GM23248 (cell line): ENCODE results near the gene FGGY. TPM values are rescaled to one million over a fixed set of nuclear protein-coding genes. Genes with fewer than 3 reads are reported as not detected.

Experiments used
- DNase-seq: peaks from one replicate; pipeline ENCODE4 v3.0.0-alpha.2; 2015
- H2AFZ ChIP-seq: fragments of 200-600 bp; sonication (generic); 2 replicates; pipeline ENCODE4 v1.6.1; 2016; ENCODE audit warnings: antibody characterized with exemption
- H3F3A ChIP-seq: fragments of 200-600 bp; sonication (generic); 2 replicates; pipeline ENCODE4 v1.6.1; 2016; ENCODE audit warnings: mild to moderate bottlenecking, antibody characterized with exemption, mixed run types; ENCODE audit not compliant: insufficient read depth
- H3K27ac ChIP-seq: fragments of 200-600 bp; sonication (generic); 2 replicates; pipeline ENCODE4 v1.5.1; 2016; ENCODE audit warnings: mild to moderate bottlenecking
- H3K27me3 ChIP-seq: fragments of 200-600 bp; sonication (generic); replicated peaks from 2 replicates; pipeline ENCODE4 v1.6.1; 2016; ENCODE audit warnings: mild to moderate bottlenecking; ENCODE audit not compliant: insufficient read depth
- H3K36me3 ChIP-seq: fragments of 200-600 bp; sonication (generic); 2 replicates; pipeline ENCODE4 v1.6.1; 2016; ENCODE audit warnings: low read depth, mild to moderate bottlenecking
- H3K4me1 ChIP-seq: fragments of 200-600 bp; sonication (generic); 2 replicates; pipeline ENCODE4 v1.6.1; 2016; ENCODE audit warnings: mild to moderate bottlenecking; ENCODE audit not compliant: insufficient read depth
- H3K4me2 ChIP-seq: fragments of 200-600 bp; sonication (generic); one replicate; pipeline ENCODE4 v1.6.1; 2016; ENCODE audit warnings: mild to moderate bottlenecking; ENCODE audit not compliant: unreplicated experiment
- H3K4me3 ChIP-seq: fragments of 200-600 bp; sonication (generic); 2 replicates; pipeline ENCODE4 v1.5.1; 2016; ENCODE audit warnings: mild to moderate bottlenecking
- H3K79me2 ChIP-seq: fragments of 200-600 bp; sonication (generic); 2 replicates; pipeline ENCODE4 v1.6.1; 2016; ENCODE audit warnings: mild to moderate bottlenecking; ENCODE audit not compliant: insufficient read depth
- H3K9ac ChIP-seq: fragments of 200-600 bp; sonication (generic); 2 replicates; pipeline ENCODE4 v1.6.1; 2016; ENCODE audit warnings: mild to moderate bottlenecking
- H3K9me2 ChIP-seq: fragments of 200-600 bp; sonication (generic); 2 replicates; pipeline ENCODE4 v1.6.1; 2016; ENCODE audit warnings: mixed run types, mild to moderate bottlenecking, moderate library complexity; ENCODE audit not compliant: insufficient read depth
- H3K9me3 ChIP-seq: fragments of 200-600 bp; sonication (generic); one replicate; pipeline ENCODE4 v1.6.1; 2017; ENCODE audit warnings: low read depth
- H4K20me1 ChIP-seq: fragments of 200-600 bp; sonication (generic); 2 replicates; pipeline ENCODE4 v1.6.0; 2016; ENCODE audit not compliant: insufficient read depth
- EZH2 ChIP-seq: fragments of 200-600 bp; sonication (generic); IDR thresholded peaks from 2 replicates; pipeline ENCODE4 v1.6.1; 2018; ENCODE audit warnings: antibody characterized with exemption, mild to moderate bottlenecking; ENCODE audit not compliant: insufficient read depth, poor library complexity, severe bottlenecking
- EZH2phosphoT487 ChIP-seq: fragments of 200-600 bp; sonication (generic); IDR thresholded peaks from 2 replicates; pipeline ENCODE4 v1.6.1; 2018; ENCODE audit warnings: antibody characterized with exemption, moderate library complexity, mild to moderate bottlenecking, low read depth; ENCODE audit not compliant: insufficient read depth
- WGBS, 2 experiments: methylation state at CpG; one replicate each; pipeline ENCODE4 v1.1.6; 2015 to 2017; ENCODE audit warnings: low lambda C conversion rate in 2 of 2, low coverage in 1 of 2; ENCODE audit errors: missing lambda C conversion rate in 2 of 2; 5-methylcytosine and 5-hydroxymethylcytosine counted together
- in situ Hi-C: fragments of 300-500 bp; cut with MboI; formaldehyde crosslinking; loops from 2 replicates; pipeline ENCODE4 v1.15.0; 2020
- polyA plus RNA-seq: library from polyadenylated mRNA; unstranded; fragments of >200 nt; fragmentation: Nextera tagmentation; extraction: Ambion mirVana; gene quantifications from 2 replicates; pipeline ENCODE4 v1.2.1, GENCODE V29; 2016
- total RNA-seq: library from RNA; depleted of rRNA; stranded (reverse); fragments of >200 nt; shearing (Covaris generic); gene quantifications from 2 replicates; pipeline ENCODE4 v1.2.3, GENCODE V29; 2014

FGGY gene
- total and polyA plus RNA-seq, 2 experiments from 2014 or later, result 12.8 to 16.9 TPM

- peak overlapping the region; percentile 78 for H3K27ac ChIP-seq
- H3K4me3 ChIP-seq, result peak overlapping the region; percentile 43
- no peaks in the 10 kb centered on the region for H4K20me1 ChIP-seq
- no peaks in the 10 kb centered on the region for H3K27me3 ChIP-seq
- peaks cover 17% of the 10 kb centered on the region for H3F3A ChIP-seq
- H3K9me2 ChIP-seq, result no peaks in the 10 kb centered on the region
- peak overlapping the region; percentile 32 for H3K4me2 ChIP-seq
- in situ Hi-C loops, result no loop called here
- WGBS, 2 experiments, result 4 to 11% methylated on average over 3 of the region's 3 CpGs
- peak overlapping the region; percentile 59 for H3K9ac ChIP-seq
- peak; percentile 86 for DNase-seq
- TF ChIP-seq EZH2phosphoT487 (no peak), EZH2 (no peak)
- H3K79me2 ChIP-seq, result no peaks in the 10 kb centered on the region
- no peaks in the 10 kb centered on the region for H3K36me3 ChIP-seq
- H2AFZ ChIP-seq, result peak overlapping the region; percentile 74
- peaks cover 28% of the 10 kb centered on the region for H3K4me1 ChIP-seq
- no peaks in the 10 kb centered on the region for H3K9me3 ChIP-seq
Observed at GRCh38 chr1:59506952-59507351, 210.1 kb downstream of the FGGY start.

- H3K36me3 ChIP-seq, result peaks cover 5% of the 10 kb centered on the region; the same call in 1 of the 2 replicates
- H3K9me2 ChIP-seq, result no peaks in the 10 kb centered on the region
- peaks cover 11% of the 10 kb centered on the region for H3F3A ChIP-seq
- H2AFZ ChIP-seq, result no peak overlapping the region
- DNase-seq, result no peak
- no peak overlapping the region for H3K27ac ChIP-seq
- H3K4me3 ChIP-seq, result no peak overlapping the region
- H3K4me1 ChIP-seq, result peaks cover 18% of the 10 kb centered on the region
- H3K4me2 ChIP-seq, result no peak overlapping the region
- H4K20me1 ChIP-seq, result no peaks in the 10 kb centered on the region
- no peaks in the 10 kb centered on the region for H3K27me3 ChIP-seq
- 72 to 83% methylated on average over 3 of the region's 3 CpGs for WGBS, 2 experiments
- H3K79me2 ChIP-seq, result no peaks in the 10 kb centered on the region
- TF ChIP-seq EZH2, result no peak
- no peak for TF ChIP-seq EZH2phosphoT487
- no peak overlapping the region for H3K9ac ChIP-seq
- in situ Hi-C loops, result no loop called here
- no peaks in the 10 kb centered on the region for H3K9me3 ChIP-seq
Observed at GRCh38 chr1:59509341-59509875, 212.5 kb downstream of the FGGY start.

DNA sequence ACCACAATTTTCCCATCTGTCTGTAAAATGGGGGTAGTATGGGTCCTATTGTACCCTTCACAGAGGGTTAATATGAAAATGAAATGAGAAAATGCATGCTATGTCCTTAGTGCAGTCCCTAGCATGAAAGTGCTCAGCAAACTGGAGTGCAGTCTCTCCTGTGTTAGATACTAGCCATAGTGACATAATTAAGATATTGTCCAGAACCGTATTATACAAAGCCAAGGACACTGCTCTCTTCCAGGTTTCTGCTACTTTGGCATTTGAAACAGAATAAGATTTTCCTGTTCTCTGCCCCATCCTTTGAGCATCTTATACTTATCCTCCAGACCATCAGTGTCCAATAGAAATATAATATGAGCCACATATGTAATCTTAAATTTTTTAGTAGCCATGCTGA, 213.4 kb downstream of the FGGY start:
- no peaks in the 10 kb centered on the region for H3K9me2 ChIP-seq
- no peaks in the 10 kb centered on the region for H3K79me2 ChIP-seq
- no peak overlapping the region for H2AFZ ChIP-seq
- no peaks in the 10 kb centered on the region for H4K20me1 ChIP-seq
- in situ Hi-C loops, result no loop called here
- no peak overlapping the region for H3K9ac ChIP-seq
- H3K36me3 ChIP-seq, result peaks cover 5% of the 10 kb centered on the region; the same call in 1 of the 2 replicates
- H3K27ac ChIP-seq, result no peak overlapping the region
- TF ChIP-seq EZH2phosphoT487 (no peak), EZH2 (no peak)
- no peak overlapping the region for H3K4me3 ChIP-seq
- H3K9me3 ChIP-seq, result no peaks in the 10 kb centered on the region
- 66 to 67% methylated on average over 1 of the region's 1 CpG for WGBS, 2 experiments
- H3F3A ChIP-seq, result peaks cover 11% of the 10 kb centered on the region
- no peak overlapping the region for H3K4me2 ChIP-seq
- no peaks in the 10 kb centered on the region for H3K27me3 ChIP-seq
- no peak for DNase-seq
- peaks cover 18% of the 10 kb centered on the region for H3K4me1 ChIP-seq

DNA sequence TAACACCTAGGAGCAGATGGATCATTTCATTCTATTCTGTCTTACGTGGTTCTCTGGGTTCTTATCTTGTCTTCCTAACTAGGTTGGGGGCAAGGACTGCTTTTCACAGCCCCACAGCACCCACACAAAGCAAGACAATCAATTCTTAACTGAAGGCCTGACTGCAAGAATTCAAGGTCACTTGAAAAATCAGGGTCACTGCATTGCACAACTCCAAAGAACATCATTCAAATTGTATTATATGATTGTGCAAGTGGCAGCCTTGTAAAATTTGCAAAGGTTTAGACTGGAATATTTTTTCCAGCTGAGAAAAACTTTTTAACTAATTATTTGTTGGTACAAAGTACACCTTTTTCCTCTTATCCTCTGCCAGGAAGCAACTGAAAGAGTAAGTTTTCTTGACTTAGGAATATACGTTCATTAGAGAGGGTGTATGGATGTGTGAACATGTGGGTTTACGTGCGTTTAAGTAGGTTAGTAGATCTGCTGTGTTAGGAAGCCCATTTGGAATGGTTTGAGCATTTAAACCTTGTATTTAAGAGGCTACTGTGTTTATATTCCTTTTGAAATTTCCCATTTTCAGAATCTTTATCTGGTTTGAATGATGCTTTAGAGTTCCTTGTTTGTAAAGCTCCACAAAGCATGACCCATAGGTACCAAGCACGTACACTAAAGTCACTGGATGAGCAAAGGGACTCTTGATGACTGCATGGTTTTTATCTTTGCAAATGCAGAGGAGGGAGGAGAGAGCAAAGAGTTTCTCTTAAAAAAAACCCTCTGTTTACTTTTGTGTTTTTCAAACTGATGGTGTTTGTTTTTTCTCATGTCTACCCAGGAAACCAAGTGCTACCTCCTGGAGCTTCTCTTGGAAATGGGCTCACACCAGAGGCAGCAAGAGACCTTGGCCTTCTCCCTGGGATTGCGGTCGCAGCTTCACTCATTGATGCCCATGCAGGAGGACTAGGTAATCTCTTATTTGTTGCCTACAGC, 214.9 kb downstream of the FGGY start:
- DNase-seq, result no peak
- no peak overlapping the region for H3K4me3 ChIP-seq
- WGBS, 2 experiments, result 91 to 93% methylated on average over 7 of the region's 7 CpGs

More for the DNA sequence above, 214.9 kb downstream of the FGGY start:
- peaks cover 5% of the 10 kb centered on the region for H3K4me1 ChIP-seq
- H3K4me2 ChIP-seq, result no peak overlapping the region
- H3K9me2 ChIP-seq, result no peaks in the 10 kb centered on the region
- no peaks in the 10 kb centered on the region for H3K79me2 ChIP-seq
- H3K36me3 ChIP-seq, result peaks cover 5% of the 10 kb centered on the region; the same call in 1 of the 2 replicates
- no peak overlapping the region for H2AFZ ChIP-seq
- H3K27ac ChIP-seq, result no peak overlapping the region
- TF ChIP-seq EZH2phosphoT487 (no peak), EZH2 (no peak)
- peaks cover 2% of the 10 kb centered on the region for H3F3A ChIP-seq
- no peaks in the 10 kb centered on the region for H4K20me1 ChIP-seq
- H3K9me3 ChIP-seq, result no peaks in the 10 kb centered on the region
- no peaks in the 10 kb centered on the region for H3K27me3 ChIP-seq
- in situ Hi-C loops, result no loop called here
- no peak overlapping the region for H3K9ac ChIP-seq
